ENCODE measurements around the gene SERPING1.

The SERPING1 gene

DNA sequence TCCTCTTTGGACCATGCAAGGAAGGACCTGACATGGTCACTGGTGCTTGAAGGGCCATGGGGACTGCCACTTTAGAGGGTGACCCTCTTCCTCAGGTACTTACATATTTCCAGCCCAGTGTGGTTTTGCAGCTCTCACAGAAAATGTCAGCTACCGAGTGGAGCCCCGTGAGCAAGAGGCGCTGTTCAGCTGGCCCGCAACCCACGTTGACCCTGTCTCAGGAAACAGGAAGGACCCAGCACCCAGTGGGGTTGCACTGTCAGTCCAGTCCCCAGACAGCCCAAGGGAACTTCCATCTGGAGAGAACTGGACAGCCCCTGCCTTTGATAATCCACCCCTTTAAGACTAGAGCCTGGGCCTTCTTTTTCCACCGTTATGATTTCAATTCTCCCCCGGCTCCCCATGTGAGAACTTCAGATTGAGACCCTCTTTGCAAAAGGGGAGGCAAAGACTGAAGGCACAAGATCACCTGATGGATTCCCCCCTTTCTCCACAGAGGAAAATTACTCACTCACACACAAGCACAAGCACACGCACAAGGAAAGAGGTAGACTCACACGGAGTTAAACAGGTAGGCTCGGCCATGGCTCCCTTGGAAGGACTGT is 48.8 kb downstream of the SERPING1 start:
- Histone ChIP-seq H3K4me3 (no peak overlapping the region), H3K27ac (no peak overlapping the region), H3K9me3 (no peaks in the 10 kb centered on the region), H3K4me1 (peaks cover 0 to 58% (median 44%) of the 10 kb centered on the region in 4 donors), H3K27me3 (peaks cover 0 to 45% of the 10 kb centered on the region in 2 donors), H3K36me3 (no peaks in the 10 kb centered on the region)
- no peak for DNase-seq
- intact Hi-C loops (cut with DNase I; ENCODE audit: low total_unique reads) = loop anchor here (10.0 kb wide), 2 partner anchors 151 to 191 kb away; no protein-coding TSS in a partner anchor
- TF ChIP-seq, protein P1, sequence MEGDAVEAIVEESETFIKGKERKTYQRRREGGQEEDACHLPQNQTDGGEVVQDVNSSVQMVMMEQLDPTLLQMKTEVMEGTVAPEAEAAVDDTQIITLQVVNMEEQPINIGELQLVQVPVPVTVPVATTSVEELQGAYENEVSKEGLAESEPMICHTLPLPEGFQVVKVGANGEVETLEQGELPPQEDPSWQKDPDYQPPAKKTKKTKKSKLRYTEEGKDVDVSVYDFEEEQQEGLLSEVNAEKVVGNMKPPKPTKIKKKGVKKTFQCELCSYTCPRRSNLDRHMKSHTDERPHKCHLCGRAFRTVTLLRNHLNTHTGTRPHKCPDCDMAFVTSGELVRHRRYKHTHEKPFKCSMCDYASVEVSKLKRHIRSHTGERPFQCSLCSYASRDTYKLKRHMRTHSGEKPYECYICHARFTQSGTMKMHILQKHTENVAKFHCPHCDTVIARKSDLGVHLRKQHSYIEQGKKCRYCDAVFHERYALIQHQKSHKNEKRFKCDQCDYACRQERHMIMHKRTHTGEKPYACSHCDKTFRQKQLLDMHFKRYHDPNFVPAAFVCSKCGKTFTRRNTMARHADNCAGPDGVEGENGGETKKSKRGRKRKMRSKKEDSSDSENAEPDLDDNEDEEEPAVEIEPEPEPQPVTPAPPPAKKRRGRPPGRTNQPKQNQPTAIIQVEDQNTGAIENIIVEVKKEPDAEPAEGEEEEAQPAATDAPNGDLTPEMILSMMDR (IDR thresholded peaks at IDR 0.05) = no peak

GRCh38 chr11:57646799-57647303 is 49.4 kb downstream of the SERPING1 start:
- no peak overlapping the region for H3K4me3 ChIP-seq
- peaks cover 0 to 47% of the 10 kb centered on the region in 2 donors for H3K27me3 ChIP-seq
- H3K4me1 ChIP-seq = peaks cover 0 to 58% (median 44%) of the 10 kb centered on the region in 4 donors
- H3K27ac ChIP-seq = no peak overlapping the region
- no peaks in the 10 kb centered on the region for H3K36me3 ChIP-seq
- no peaks in the 10 kb centered on the region for H3K9me3 ChIP-seq
- no peak for DNase-seq
- intact Hi-C loops (cut with DNase I; ENCODE audit: low total_unique reads) = loop anchor here (10.0 kb wide), 2 partner anchors 152 to 192 kb away; no protein-coding TSS in a partner anchor
- TF ChIP-seq, protein P1 (IDR thresholded peaks at IDR 0.05) = no peak

- no peak overlapping the region for H3K4me3 ChIP-seq
Measured at GRCh38 chr11:57647372-57647771, 49.9 kb downstream of the SERPING1 start.

DNA sequence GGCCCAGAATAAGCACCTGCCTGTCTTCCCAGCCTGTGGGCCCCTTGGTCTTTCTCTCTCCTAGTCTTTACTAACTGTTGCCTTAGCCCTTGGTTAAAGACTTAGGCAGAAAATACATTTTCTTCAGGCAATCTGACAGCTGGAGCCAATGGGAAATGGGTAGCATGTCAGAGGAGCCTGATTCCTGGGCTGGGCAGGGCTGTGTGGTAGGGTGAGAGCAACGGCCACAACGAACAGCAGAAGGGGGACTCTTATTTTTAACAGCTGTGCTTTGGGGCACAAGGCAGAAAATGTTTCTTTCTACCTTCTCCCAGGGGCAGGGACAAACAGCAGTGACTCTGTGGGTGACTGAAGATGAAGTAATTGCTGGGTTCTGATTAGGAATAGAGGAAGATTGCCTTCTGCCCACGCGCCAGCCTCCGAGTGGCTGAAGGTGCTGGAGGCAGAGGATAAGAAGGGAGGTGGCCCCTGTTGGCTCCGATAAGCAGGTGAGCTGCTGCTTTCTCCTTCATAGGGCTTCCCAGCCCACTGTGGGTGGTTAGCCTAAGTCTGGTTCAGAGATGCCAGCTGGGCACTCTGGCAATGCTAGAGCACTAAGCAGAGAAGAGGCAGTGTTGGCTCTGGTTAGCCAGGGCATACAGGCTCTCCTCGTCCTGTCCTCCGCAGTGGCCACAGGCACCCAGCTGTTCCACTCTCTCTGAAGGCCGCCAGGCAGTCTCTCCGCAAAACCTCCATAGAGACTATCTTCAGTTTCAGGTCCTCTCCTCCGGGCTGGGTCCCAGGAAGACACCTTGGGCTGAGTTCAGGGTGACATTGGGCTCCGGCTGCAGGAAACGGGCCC is 50.7 kb downstream of the SERPING1 start:
- no peak overlapping the region for H3K4me3 ChIP-seq
- DNase-seq = no peak
- intact Hi-C loops (cut with DNase I; ENCODE audit: low total_unique reads) = loop anchor here (10.0 kb wide), 2 partner anchors 153 to 193 kb away; no protein-coding TSS in a partner anchor
- TF ChIP-seq, protein P1 (IDR thresholded peaks at IDR 0.05) = no peak
- H3K27me3 ChIP-seq = peaks cover 0 to 47% of the 10 kb centered on the region in 2 donors
- H3K9me3 ChIP-seq = no peaks in the 10 kb centered on the region
- no peaks in the 10 kb centered on the region for H3K36me3 ChIP-seq
- H3K4me1 ChIP-seq = peaks cover 0 to 58% (median 44%) of the 10 kb centered on the region in 4 donors
- no peak overlapping the region for H3K27ac ChIP-seq

More at GRCh38 chr11:57647372-57647771, 49.9 kb downstream of the SERPING1 start:
- Histone ChIP-seq H3K9me3 (no peaks in the 10 kb centered on the region), H3K4me1 (peaks cover 0 to 58% (median 44%) of the 10 kb centered on the region in 4 donors), H3K27ac (no peak overlapping the region), H3K36me3 (no peaks in the 10 kb centered on the region), H3K27me3 (peaks cover 0 to 47% of the 10 kb centered on the region in 2 donors)
- TF ChIP-seq, protein P1 (IDR thresholded peaks at IDR 0.05) = no peak
- intact Hi-C loops (cut with DNase I; ENCODE audit: low total_unique reads) = loop anchor here (10.0 kb wide), 2 partner anchors 153 to 193 kb away; no protein-coding TSS in a partner anchor
- no peak for DNase-seq

DNA sequence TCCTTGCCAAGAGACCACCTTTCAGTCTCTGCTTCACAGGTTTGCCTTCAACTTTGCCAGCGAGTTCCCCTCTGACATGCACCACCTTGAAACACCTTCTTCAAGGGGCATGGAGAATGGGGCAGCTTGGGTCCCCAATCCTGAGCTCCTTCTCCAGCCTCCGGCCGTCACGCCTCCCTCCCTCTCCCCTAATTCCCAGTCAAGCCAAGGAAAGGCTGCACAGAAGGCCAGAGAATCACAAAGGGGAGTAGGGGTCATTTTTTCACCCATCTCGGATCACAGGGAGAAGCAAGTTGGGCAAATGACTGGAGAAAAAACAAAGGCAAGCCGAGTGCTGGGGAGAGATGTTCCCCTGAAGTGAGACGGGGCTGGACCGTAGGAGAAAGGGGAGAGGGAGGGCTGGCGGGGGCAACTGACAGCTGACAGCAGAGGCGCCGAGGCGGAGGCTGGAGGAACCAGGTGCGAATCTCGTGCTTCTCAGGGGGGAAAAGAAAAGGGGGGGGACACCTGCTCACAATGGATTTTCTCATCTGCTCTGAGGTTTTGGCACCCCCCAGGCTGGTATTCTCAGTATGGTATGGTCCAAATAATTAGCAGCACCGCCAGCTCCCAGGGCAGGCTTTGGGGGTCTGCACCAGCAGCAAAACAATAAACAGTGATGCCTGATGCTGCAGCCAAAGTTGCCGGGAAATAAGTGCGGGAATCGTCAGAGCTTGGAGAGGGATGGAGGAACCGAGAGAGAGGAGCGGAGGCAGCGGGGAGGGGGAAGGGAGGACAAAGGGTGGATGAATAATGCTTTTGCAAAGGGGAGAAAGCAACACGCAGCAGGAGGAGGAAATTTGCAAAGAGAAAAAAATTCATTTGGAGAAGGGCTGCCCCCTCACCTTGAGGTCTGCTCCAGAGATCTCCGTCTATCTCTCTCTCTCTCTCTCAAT is 51.6 kb downstream of the SERPING1 start:
- DNase-seq = no peak
- Histone ChIP-seq H3K36me3 (no peaks in the 10 kb centered on the region), H3K4me1 (peaks cover 0 to 57% (median 43%) of the 10 kb centered on the region in 4 donors), H3K4me3 (peak overlapping the region; percentile 35 to 41), H3K9me3 (no peaks in the 10 kb centered on the region), H3K27me3 (peaks cover 0 to 47% of the 10 kb centered on the region in 2 donors), H3K27ac (no peak overlapping the region)
- TF ChIP-seq, protein P1 (IDR thresholded peaks at IDR 0.05) = no peak
- intact Hi-C loops (cut with DNase I; ENCODE audit: low total_unique reads) = loop anchor here (10.0 kb wide), 2 partner anchors 154 to 194 kb away; no protein-coding TSS in a partner anchor

All from tibial artery (tissue), 4 donors.